Naive thymus-derived CD4-positive, alpha-beta T cell (primary cell): ENCODE results near the gene KCNG3. TPM values are rescaled to one million over a fixed set of nuclear protein-coding genes. Genes with fewer than 3 reads are reported as not detected.

Source experiments
- ATAC-seq: fragments of 150-1000 bp; cut with Tn5 transposase; 2 replicates; pipeline ENCODE4 v1.10.0; 2021; ENCODE audit warnings: mild to moderate bottlenecking, moderate library complexity
- CTCF ChIA-PET: fragments of 350-600 bp; sonication (Branson Sonifier 250); formaldehyde crosslinking; loops from one replicate; lab custom pipeline; 2021; ENCODE audit warnings: antibody characterized with exemption; lab: Charles Lee
- POLR2A ChIA-PET: fragments of 350-600 bp; sonication (Branson Sonifier 250); formaldehyde crosslinking; loops from one replicate; lab custom pipeline; 2021; ENCODE audit warnings: antibody characterized with exemption, inconsistent platforms; lab: Charles Lee
- DNase-seq, 9 donors: peaks; one replicate each; pipeline versions ENCODE4 v3.0.0 to v3.0.0-alpha.2; 2020 to 2022; ENCODE audit warnings: mixed read lengths in 1 of 9
- H3K27ac ChIP-seq: one replicate; pipeline ENCODE4 v1.7.0; 2013; ENCODE audit warnings: mild to moderate bottlenecking, low read depth, low read length, moderate library complexity
- H3K27me3 ChIP-seq, 2 donors: one replicate each; pipeline ENCODE4 v1.7.0; 2013; ENCODE audit warnings: low read length in 2 of 2, mild to moderate bottlenecking in 2 of 2, moderate library complexity in 2 of 2; ENCODE audit not compliant: control insufficient read depth in 2 of 2, insufficient read depth in 2 of 2
- H3K36me3 ChIP-seq, 3 experiments: 1 replicate in 2 of 3; 2 replicates in 1 of 3; pipeline ENCODE4 v1.7.0; 2013; ENCODE audit warnings: low read length in 3 of 3, mild to moderate bottlenecking in 3 of 3, moderate library complexity in 1 of 3; ENCODE audit not compliant: insufficient read depth in 3 of 3, control insufficient read depth in 2 of 3
- H3K4me1 ChIP-seq, 2 donors: one replicate each; pipeline ENCODE4 v1.7.0; 2013; ENCODE audit warnings: low read length in 2 of 2, mild to moderate bottlenecking in 2 of 2, moderate library complexity in 1 of 2; ENCODE audit not compliant: control insufficient read depth in 2 of 2, insufficient read depth in 2 of 2
- H3K4me3 ChIP-seq: 2 replicates; pipeline ENCODE4 v1.7.0; 2013; ENCODE audit warnings: mild to moderate bottlenecking, low read length
- H3K9me3 ChIP-seq, 3 experiments: 1 replicate in 2 of 3; 2 replicates in 1 of 3; pipeline ENCODE4 v1.7.0; 2013; ENCODE audit warnings: low read length in 3 of 3; ENCODE audit not compliant: control insufficient read depth in 2 of 3
- H3K27ac Mint-ChIP-seq, 9 donors: one replicate each; pipeline ENCODE4 v1.8.0; 2020 to 2022; ENCODE audit warnings: mixed read lengths in 9 of 9, mild to moderate bottlenecking in 8 of 9, moderate library complexity in 5 of 9, inconsistent platforms in 2 of 9
- H3K27me3 Mint-ChIP-seq, 5 donors: one replicate each; pipeline ENCODE4 v1.8.0; 2021 to 2022; ENCODE audit warnings: mixed read lengths in 5 of 5, mild to moderate bottlenecking in 1 of 5
- H3K36me3 Mint-ChIP-seq, 5 donors: one replicate each; pipeline ENCODE4 v1.8.0; 2020 to 2022; ENCODE audit warnings: mixed read lengths in 5 of 5, mild to moderate bottlenecking in 3 of 5, inconsistent platforms in 1 of 5
- H3K4me1 Mint-ChIP-seq, 7 donors: one replicate each; pipeline ENCODE4 v1.8.0; 2020 to 2022; ENCODE audit warnings: mixed read lengths in 7 of 7, mild to moderate bottlenecking in 3 of 7, inconsistent platforms in 1 of 7
- H3K4me3 Mint-ChIP-seq, 10 donors: one replicate each; pipeline ENCODE4 v1.8.0; 2020 to 2022; ENCODE audit warnings: mild to moderate bottlenecking in 10 of 10, mixed read lengths in 10 of 10, moderate library complexity in 6 of 10, inconsistent platforms in 2 of 10
- H3K9me3 Mint-ChIP-seq, 11 donors: one replicate each; pipeline ENCODE4 v1.8.0; 2020 to 2022; ENCODE audit warnings: mixed read lengths in 11 of 11, mild to moderate bottlenecking in 4 of 11, inconsistent platforms in 1 of 11, moderate library complexity in 1 of 11
- intact Hi-C, 2 donors: fragments of 100-400 bp; cut with micrococcal nuclease; formaldehyde crosslinking; loops; one replicate each; pipeline ENCODE4 v1.15.1; 2023
- polyA plus RNA-seq, 2 donors: library from polyadenylated mRNA; unstranded; fragments of 300-500 nt; fragmentation: Illumina TruSeq; gene quantifications; one replicate each; pipeline ENCODE4 v1.2.3, GENCODE V29; 2021
- total RNA-seq, 6 experiments: library from RNA in 5 of 6; stranded (reverse) in 5 of 6; gene quantifications; 1 replicate in 5 of 6; 2 replicates in 1 of 6; pipeline ENCODE4 v1.2.3 and lab custom pipeline; 2021 to 2026

Gene KCNG3
- total and polyA plus RNA-seq, 7 experiments from 2014 or later = 0.08 to 0.48 (median 0.11) TPM; not detected in 2

- Mint-ChIP-seq H3K27me3 (peaks cover 0 to 9% (median 0%) of the 10 kb centered on the region in 5 donors), H3K36me3 (no peaks in the 10 kb centered on the region), H3K4me1 (peaks cover 0 to 2% (median 0%) of the 10 kb centered on the region in 7 donors), H3K4me3 (no peak overlapping the region), H3K9me3 (no peaks in the 10 kb centered on the region), H3K27ac (no peak overlapping the region)
- no peaks in the 10 kb centered on the region for H3K4me1 ChIP-seq
- POLR2A ChIA-PET = no interaction called here
- H3K27ac ChIP-seq = no peak overlapping the region
- H3K27me3 ChIP-seq = no peaks in the 10 kb centered on the region
- intact Hi-C loops = no loop called here
- DNase-seq (no peak), ATAC-seq (no peak)
- H3K4me3 ChIP-seq = no peak overlapping the region
- no peaks in the 10 kb centered on the region for H3K36me3 ChIP-seq
- CTCF ChIA-PET = no interaction called here
- H3K9me3 ChIP-seq = no peaks in the 10 kb centered on the region
Measured at GRCh38 chr2:42464631-42465030, 29.2 kb downstream of the KCNG3 start.

DNA sequence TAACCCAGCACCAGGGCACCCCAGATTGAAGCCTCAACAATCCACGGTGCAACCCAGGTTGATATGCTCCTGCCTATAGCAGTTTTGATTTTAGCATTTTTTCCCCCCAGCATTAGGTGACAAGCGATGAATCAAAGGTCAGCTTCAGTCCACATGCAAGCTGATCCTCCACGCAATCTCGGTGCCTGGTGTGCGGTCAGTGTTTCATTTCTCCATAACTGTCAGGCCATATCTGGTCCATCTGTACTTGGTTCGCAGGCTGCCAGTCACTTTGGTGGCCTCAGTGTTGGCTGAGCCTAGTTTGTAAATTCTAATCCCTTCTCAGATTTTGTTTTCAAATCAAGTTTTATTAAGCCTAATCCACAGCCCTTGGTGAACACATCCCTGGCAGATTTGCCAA lies 30.2 kb downstream of the KCNG3 start:
- CTCF ChIA-PET = interaction anchor here (0.6 kb wide), 1 partner anchor 484 kb away, joined by 3 read pairs; no protein-coding TSS in a partner anchor
- H3K4me1 Mint-ChIP-seq = peaks cover 0 to 2% (median 0%) of the 10 kb centered on the region in 7 donors

DNA sequence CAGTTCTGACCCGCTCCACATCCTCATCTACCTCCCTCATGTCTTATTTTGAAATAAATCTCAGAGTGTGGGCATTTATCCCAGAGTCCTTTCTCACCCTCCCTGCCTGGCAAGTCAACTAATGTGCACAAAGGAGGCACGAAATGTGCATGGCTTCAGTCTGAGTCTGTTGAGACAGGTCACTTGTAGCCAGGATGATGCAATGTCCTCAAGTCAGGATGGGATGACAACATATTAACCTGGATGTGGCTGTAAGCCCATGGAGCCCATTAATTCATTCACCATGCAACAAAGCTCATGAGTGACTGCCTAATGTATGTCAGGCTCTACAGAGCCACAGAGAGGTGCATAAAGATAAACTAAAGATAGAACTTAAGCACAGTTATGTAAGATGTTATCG lies 34.5 kb downstream of the KCNG3 start:
- Histone ChIP-seq H3K4me1 (no peaks in the 10 kb centered on the region), H3K4me3 (no peak overlapping the region), H3K27ac (no peak overlapping the region), H3K36me3 (no peaks in the 10 kb centered on the region), H3K27me3 (no peaks in the 10 kb centered on the region), H3K9me3 (no peaks in the 10 kb centered on the region)
- no peak overlapping the region for H3K4me3 Mint-ChIP-seq
- H3K4me1 Mint-ChIP-seq = peaks cover 0 to 2% (median 0%) of the 10 kb centered on the region in 7 donors
- peaks cover 0 to 1% (median 0%) of the 10 kb centered on the region in 11 donors for H3K9me3 Mint-ChIP-seq
- ChIA-PET POLR2A (no interaction called here), CTCF (interaction anchor here (0.8 kb wide), 1 partner anchor 715 kb away, joined by 3 read pairs; no protein-coding TSS in a partner anchor)
- intact Hi-C loops = no loop called here
- peaks cover 0 to 17% (median 4%) of the 10 kb centered on the region in 5 donors for H3K27me3 Mint-ChIP-seq
- H3K36me3 Mint-ChIP-seq = no peaks in the 10 kb centered on the region
- DNase-seq = no peak
- ATAC-seq = no peak
- no peak overlapping the region for H3K27ac Mint-ChIP-seq

More for the DNA sequence above, 30.2 kb downstream of the KCNG3 start:
- H3K27ac Mint-ChIP-seq = no peak overlapping the region
- Histone ChIP-seq H3K27ac (no peak overlapping the region), H3K9me3 (no peaks in the 10 kb centered on the region), H3K4me3 (no peak overlapping the region), H3K36me3 (no peaks in the 10 kb centered on the region), H3K27me3 (no peaks in the 10 kb centered on the region), H3K4me1 (no peaks in the 10 kb centered on the region)
- DNase-seq = no peak
- H3K27me3 Mint-ChIP-seq = peaks cover 0 to 15% (median 0%) of the 10 kb centered on the region in 5 donors
- H3K4me3 Mint-ChIP-seq = no peak overlapping the region
- no peaks in the 10 kb centered on the region for H3K36me3 Mint-ChIP-seq
- intact Hi-C loops = no loop called here
- POLR2A ChIA-PET = no interaction called here
- H3K9me3 Mint-ChIP-seq = no peaks in the 10 kb centered on the region
- no peak for ATAC-seq

GRCh38 chr2:42458396-42458795 lies 35.4 kb downstream of the KCNG3 start:
- Histone ChIP-seq H3K4me1 (no peaks in the 10 kb centered on the region), H3K27ac (no peak overlapping the region), H3K36me3 (no peaks in the 10 kb centered on the region), H3K9me3 (no peaks in the 10 kb centered on the region), H3K27me3 (no peaks in the 10 kb centered on the region), H3K4me3 (no peak overlapping the region)
- peaks cover 0 to 17% (median 4%) of the 10 kb centered on the region in 5 donors for H3K27me3 Mint-ChIP-seq
- H3K27ac Mint-ChIP-seq = no peak overlapping the region
- ChIA-PET POLR2A (no interaction called here), CTCF (no interaction called here)
- DNase-seq (no peak), ATAC-seq (no peak)
- H3K9me3 Mint-ChIP-seq = peaks cover 0 to 1% (median 0%) of the 10 kb centered on the region in 11 donors
- intact Hi-C loops = no loop called here
- H3K36me3 Mint-ChIP-seq = no peaks in the 10 kb centered on the region
- peaks cover 0 to 2% (median 0%) of the 10 kb centered on the region in 7 donors for H3K4me1 Mint-ChIP-seq
- no peak overlapping the region for H3K4me3 Mint-ChIP-seq

GRCh38 chr2:42457011-42457410 lies 36.8 kb downstream of the KCNG3 start:
- Histone ChIP-seq H3K27ac (no peak overlapping the region), H3K27me3 (no peaks in the 10 kb centered on the region), H3K4me1 (no peaks in the 10 kb centered on the region), H3K9me3 (no peaks in the 10 kb centered on the region), H3K4me3 (no peak overlapping the region), H3K36me3 (no peaks in the 10 kb centered on the region)
- Mint-ChIP-seq H3K9me3 (peaks cover 0 to 2% (median 0%) of the 10 kb centered on the region in 11 donors), H3K36me3 (peaks cover 0 to 4% (median 0%) of the 10 kb centered on the region in 5 donors), H3K4me1 (peaks cover 0 to 2% (median 0%) of the 10 kb centered on the region in 7 donors), H3K27ac (no peak overlapping the region), H3K4me3 (no peak overlapping the region), H3K27me3 (peaks cover 0 to 19% (median 4%) of the 10 kb centered on the region in 5 donors)
- DNase-seq (no peak), ATAC-seq (no peak)
- intact Hi-C loops = no loop called here
- CTCF ChIA-PET = no interaction called here
- POLR2A ChIA-PET = no interaction called here

DNA sequence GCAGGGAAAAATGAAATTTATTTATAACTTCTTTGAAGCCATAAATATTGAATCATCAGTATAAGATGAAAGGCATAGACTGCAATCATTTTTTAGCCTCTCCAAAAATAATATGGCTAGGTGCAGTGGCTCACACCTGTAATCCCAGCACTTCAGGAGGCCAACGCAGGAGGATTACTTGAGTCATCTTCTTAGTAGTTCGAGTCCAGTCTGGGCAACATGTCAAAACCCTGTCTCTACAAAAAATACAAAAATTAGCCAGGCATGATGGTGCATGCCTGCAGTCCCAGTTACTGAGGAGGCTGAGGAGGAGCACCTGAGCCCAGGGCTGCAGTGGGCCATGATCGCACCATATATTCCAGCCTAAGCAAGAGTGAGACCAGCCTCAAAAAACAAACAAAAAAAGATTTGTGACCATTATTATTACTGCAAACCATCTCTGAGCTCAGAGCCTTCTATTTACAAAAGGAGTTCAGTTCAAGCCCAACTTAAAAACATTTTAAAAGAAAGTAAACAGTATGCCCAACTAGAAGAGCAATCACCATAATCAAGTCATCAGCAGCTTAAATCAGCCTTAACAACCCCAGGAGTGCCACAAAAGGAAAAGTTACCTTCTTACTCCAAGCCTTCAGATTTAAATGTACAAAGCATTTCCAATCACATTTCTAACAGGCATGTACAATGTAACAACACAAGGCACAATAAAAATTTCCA lies 37.5 kb downstream of the KCNG3 start:
- Mint-ChIP-seq H3K27ac (no peak overlapping the region), H3K4me3 (no peak overlapping the region), H3K4me1 (peaks cover 0 to 2% (median 0%) of the 10 kb centered on the region in 7 donors), H3K9me3 (peaks cover 0 to 2% (median 0%) of the 10 kb centered on the region in 11 donors), H3K36me3 (peaks cover 0 to 4% (median 0%) of the 10 kb centered on the region in 5 donors), H3K27me3 (peaks cover 0 to 13% (median 4%) of the 10 kb centered on the region in 5 donors)
- DNase-seq = no peak
- Histone ChIP-seq H3K4me1 (no peaks in the 10 kb centered on the region), H3K36me3 (no peaks in the 10 kb centered on the region), H3K9me3 (no peaks in the 10 kb centered on the region), H3K27ac (no peak overlapping the region), H3K27me3 (no peaks in the 10 kb centered on the region), H3K4me3 (no peak overlapping the region)
- intact Hi-C loops = no loop called here
- ChIA-PET CTCF (no interaction called here), POLR2A (no interaction called here)
- ATAC-seq = no peak
